ENCODE results near the gene CCDC89.
"Not testable (repeated sequence)": the region's sequence is repeated elsewhere in the genome, so short reads cannot be mapped to it uniquely, and the experiment has no call there.

The CCDC89 gene

GRCh38 chr11:85664615-85665481 is 21.1 kb downstream of the CCDC89 start, which contains the start of gene CREBZF:
Gene CREBZF (minus strand): TSS chr11:85665129. CDS start chr11:85664875, 254 bp downstream.
- Histone ChIP-seq H3K4me1 (ENCODE audit: control insufficient read depth, insufficient read depth, low read length, poor library complexity, severe bottlenecking) (no peaks in the 10 kb centered on the region), H3K27ac (ENCODE audit: low read depth, low read length, severe bottlenecking) (peak within 1 kb of the TSS; percentile 96), H3K36me3 (ENCODE audit: control insufficient read depth, insufficient read depth, low read length) (peaks cover 3% of the 10 kb centered on the region), H3K9me3 (ENCODE audit: control insufficient read depth, low read length) (no peaks in the 10 kb centered on the region), H3K4me3 (ENCODE audit: extremely low read depth, insufficient read depth, low read length, poor library complexity, severe bottlenecking) (peak within 1 kb of the TSS; percentile 86)
- WGBS, 2 experiments (ENCODE audit: insufficient coverage in 2 of 2) = 0 to 2% methylated on average over 36 to 48 of the region's 67 CpGs

GRCh38 chr11:85663753-85664614 is 22.0 kb downstream of the CCDC89 start:
- H3K4me3 ChIP-seq (ENCODE audit: extremely low read depth, insufficient read depth, low read length, poor library complexity, severe bottlenecking) = peak overlapping the region; percentile 86
- H3K4me1 ChIP-seq (ENCODE audit: control insufficient read depth, insufficient read depth, low read length, poor library complexity, severe bottlenecking) = no peaks in the 10 kb centered on the region
- 0% methylated on average over 54 to 66 of the region's 73 CpGs for WGBS, 2 experiments (ENCODE audit: insufficient coverage in 2 of 2)
- H3K9me3 ChIP-seq (ENCODE audit: control insufficient read depth, low read length) = no peaks in the 10 kb centered on the region
- peak overlapping the region; percentile 96 for H3K27ac ChIP-seq (ENCODE audit: low read depth, low read length, severe bottlenecking)
- peaks cover 3% of the 10 kb centered on the region for H3K36me3 ChIP-seq (ENCODE audit: control insufficient read depth, insufficient read depth, low read length)

- Histone ChIP-seq H3K4me1 (ENCODE audit: control insufficient read depth, insufficient read depth, low read length, poor library complexity, severe bottlenecking) (no peaks in the 10 kb centered on the region), H3K27ac (ENCODE audit: low read depth, low read length, severe bottlenecking) (no peak overlapping the region)
- WGBS, 2 experiments (ENCODE audit: insufficient coverage in 2 of 2) = 2% methylated on average over 3 to 7 of the region's 10 CpGs
Observed at GRCh38 chr11:85663080-85663752, 22.8 kb downstream of the CCDC89 start.

GRCh38 chr11:85661972-85662664 is 23.9 kb downstream of the CCDC89 start:
- Histone ChIP-seq H3K4me3 (ENCODE audit: extremely low read depth, insufficient read depth, low read length, poor library complexity, severe bottlenecking) (peak overlapping the region; percentile 86), H3K27ac (ENCODE audit: low read depth, low read length, severe bottlenecking) (no peak overlapping the region), H3K4me1 (ENCODE audit: control insufficient read depth, insufficient read depth, low read length, poor library complexity, severe bottlenecking) (no peaks in the 10 kb centered on the region), H3K36me3 (ENCODE audit: control insufficient read depth, insufficient read depth, low read length) (peaks cover 10% of the 10 kb centered on the region), H3K9me3 (ENCODE audit: control insufficient read depth, low read length) (no peaks in the 10 kb centered on the region)
- no CpG with 5 or more reads among the region's 4 CpGs for WGBS, 2 experiments (ENCODE audit: insufficient coverage in 2 of 2)

More at GRCh38 chr11:85663080-85663752, 22.8 kb downstream of the CCDC89 start:
- Histone ChIP-seq H3K36me3 (ENCODE audit: control insufficient read depth, insufficient read depth, low read length) (peaks cover 9% of the 10 kb centered on the region), H3K9me3 (ENCODE audit: control insufficient read depth, low read length) (no peaks in the 10 kb centered on the region), H3K4me3 (ENCODE audit: extremely low read depth, insufficient read depth, low read length, poor library complexity, severe bottlenecking) (peak overlapping the region; percentile 86)

GRCh38 chr11:85658180-85658579 is 27.8 kb downstream of the CCDC89 start:
- H3K4me3 ChIP-seq (ENCODE audit: extremely low read depth, insufficient read depth, low read length, poor library complexity, severe bottlenecking) = no peak overlapping the region
- H3K36me3 ChIP-seq (ENCODE audit: control insufficient read depth, insufficient read depth, low read length) = peaks cover 34% of the 10 kb centered on the region
- no peaks in the 10 kb centered on the region for H3K9me3 ChIP-seq (ENCODE audit: control insufficient read depth, low read length)
- no peaks in the 10 kb centered on the region for H3K4me1 ChIP-seq (ENCODE audit: control insufficient read depth, insufficient read depth, low read length, poor library complexity, severe bottlenecking)
- no CpG with 5 or more reads among the region's 1 CpG for WGBS, 2 experiments (ENCODE audit: insufficient coverage in 2 of 2)
- H3K27ac ChIP-seq (ENCODE audit: low read depth, low read length, severe bottlenecking) = no peak overlapping the region

GRCh38 chr11:85656777-85657176 is 29.2 kb downstream of the CCDC89 start:
- no peak overlapping the region for H3K27ac ChIP-seq (ENCODE audit: low read depth, low read length, severe bottlenecking)
- H3K36me3 ChIP-seq (ENCODE audit: control insufficient read depth, insufficient read depth, low read length) = peaks cover 41% of the 10 kb centered on the region
- no peaks in the 10 kb centered on the region for H3K9me3 ChIP-seq (ENCODE audit: control insufficient read depth, low read length)
- WGBS, 2 experiments (ENCODE audit: insufficient coverage in 2 of 2) = no CpG with 5 or more reads among the region's 1 CpG
- no peak overlapping the region for H3K4me3 ChIP-seq (ENCODE audit: extremely low read depth, insufficient read depth, low read length, poor library complexity, severe bottlenecking)
- no peaks in the 10 kb centered on the region for H3K4me1 ChIP-seq (ENCODE audit: control insufficient read depth, insufficient read depth, low read length, poor library complexity, severe bottlenecking)

GRCh38 chr11:85654343-85654742 is 31.7 kb downstream of the CCDC89 start:
- H3K4me3 ChIP-seq (ENCODE audit: extremely low read depth, insufficient read depth, low read length, poor library complexity, severe bottlenecking); H3K4me1 ChIP-seq (ENCODE audit: control insufficient read depth, insufficient read depth, low read length, poor library complexity, severe bottlenecking); H3K9me3 ChIP-seq (ENCODE audit: control insufficient read depth, low read length); H3K27ac ChIP-seq (ENCODE audit: low read depth, low read length, severe bottlenecking): not testable (repeated sequence)
- peaks cover 45% of the 10 kb centered on the region for H3K36me3 ChIP-seq (ENCODE audit: control insufficient read depth, insufficient read depth, low read length)
- 100% methylated on average over 2 of the region's 4 CpGs; no CpG with 5 or more reads in 1 of the 2 experiments for WGBS, 2 experiments (ENCODE audit: insufficient coverage in 2 of 2)

GRCh38 chr11:85652786-85653447 is 33.1 kb downstream of the CCDC89 start:
- H3K4me1 ChIP-seq (ENCODE audit: control insufficient read depth, insufficient read depth, low read length, poor library complexity, severe bottlenecking) = no peaks in the 10 kb centered on the region
- no peaks in the 10 kb centered on the region for H3K9me3 ChIP-seq (ENCODE audit: control insufficient read depth, low read length)
- 90% methylated on average over 1 of the region's 3 CpGs; no CpG with 5 or more reads in 1 of the 2 experiments for WGBS, 2 experiments (ENCODE audit: insufficient coverage in 2 of 2)
- peaks cover 40% of the 10 kb centered on the region for H3K36me3 ChIP-seq (ENCODE audit: control insufficient read depth, insufficient read depth, low read length)
- H3K27ac ChIP-seq (ENCODE audit: low read depth, low read length, severe bottlenecking) = no peak overlapping the region
- H3K4me3 ChIP-seq (ENCODE audit: extremely low read depth, insufficient read depth, low read length, poor library complexity, severe bottlenecking) = no peak overlapping the region

- H3K4me1 ChIP-seq (ENCODE audit: control insufficient read depth, insufficient read depth, low read length, poor library complexity, severe bottlenecking) = no peaks in the 10 kb centered on the region
- H3K4me3 ChIP-seq (ENCODE audit: extremely low read depth, insufficient read depth, low read length, poor library complexity, severe bottlenecking) = no peak overlapping the region
- no peak overlapping the region for H3K27ac ChIP-seq (ENCODE audit: low read depth, low read length, severe bottlenecking)
- peaks cover 31% of the 10 kb centered on the region for H3K36me3 ChIP-seq (ENCODE audit: control insufficient read depth, insufficient read depth, low read length)
- 83 to 90% methylated on average over 1 of the region's 1 CpG for WGBS, 2 experiments (ENCODE audit: insufficient coverage in 2 of 2)
- H3K9me3 ChIP-seq (ENCODE audit: control insufficient read depth, low read length) = no peaks in the 10 kb centered on the region
Observed at GRCh38 chr11:85651118-85651517, 34.9 kb downstream of the CCDC89 start.

Data from mesodermal cell (in vitro differentiated cells).